ENCODE results near the gene EDN1.

DNA sequence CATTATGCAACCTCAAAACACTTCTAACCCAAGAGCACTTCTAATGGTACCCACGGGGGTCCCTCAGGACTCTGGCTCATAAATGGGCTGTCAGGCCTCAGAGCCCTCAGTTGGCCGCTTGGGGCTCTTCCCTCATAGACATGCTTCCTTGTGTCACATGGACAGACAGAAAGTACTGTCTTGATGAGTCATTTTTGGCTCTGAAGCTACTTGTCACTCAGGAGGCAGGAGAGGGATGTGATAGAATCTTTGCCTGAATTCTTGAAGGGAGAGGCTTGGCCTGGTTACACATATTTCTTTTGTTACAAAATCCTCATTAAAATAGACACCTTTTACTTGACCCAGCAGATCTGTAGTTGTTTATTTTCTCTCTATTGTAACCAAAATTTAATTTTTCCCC lies 15.1 kb upstream of the EDN1 start:
- TF ChIP-seq, protein P1, sequence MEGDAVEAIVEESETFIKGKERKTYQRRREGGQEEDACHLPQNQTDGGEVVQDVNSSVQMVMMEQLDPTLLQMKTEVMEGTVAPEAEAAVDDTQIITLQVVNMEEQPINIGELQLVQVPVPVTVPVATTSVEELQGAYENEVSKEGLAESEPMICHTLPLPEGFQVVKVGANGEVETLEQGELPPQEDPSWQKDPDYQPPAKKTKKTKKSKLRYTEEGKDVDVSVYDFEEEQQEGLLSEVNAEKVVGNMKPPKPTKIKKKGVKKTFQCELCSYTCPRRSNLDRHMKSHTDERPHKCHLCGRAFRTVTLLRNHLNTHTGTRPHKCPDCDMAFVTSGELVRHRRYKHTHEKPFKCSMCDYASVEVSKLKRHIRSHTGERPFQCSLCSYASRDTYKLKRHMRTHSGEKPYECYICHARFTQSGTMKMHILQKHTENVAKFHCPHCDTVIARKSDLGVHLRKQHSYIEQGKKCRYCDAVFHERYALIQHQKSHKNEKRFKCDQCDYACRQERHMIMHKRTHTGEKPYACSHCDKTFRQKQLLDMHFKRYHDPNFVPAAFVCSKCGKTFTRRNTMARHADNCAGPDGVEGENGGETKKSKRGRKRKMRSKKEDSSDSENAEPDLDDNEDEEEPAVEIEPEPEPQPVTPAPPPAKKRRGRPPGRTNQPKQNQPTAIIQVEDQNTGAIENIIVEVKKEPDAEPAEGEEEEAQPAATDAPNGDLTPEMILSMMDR (IDR thresholded peaks at IDR 0.05) = no peak
- no peak for TF ChIP-seq POLR2A (IDR thresholded peaks at IDR 0.05)

Data from testis (tissue), 2 donors.